Kidney epithelial cell (primary cell): ENCODE results near the gene KIAA1143. TPM values are rescaled to one million over a fixed set of nuclear protein-coding genes. Genes with fewer than 3 reads are reported as not detected.

Experiments used
- DNase-seq: peaks from one replicate; pipeline ENCODE4 v3.0.0-alpha.2; 2010; ENCODE audit warnings: low read depth
- H3K27me3 ChIP-seq: 2 replicates; pipeline ENCODE4 v1.6.0; 2011; ENCODE audit warnings: low read length; ENCODE audit not compliant: control insufficient read depth, insufficient read depth
- H3K36me3 ChIP-seq: 2 replicates; pipeline ENCODE4 v1.5.1; 2011; ENCODE audit warnings: low read length; ENCODE audit not compliant: control insufficient read depth, insufficient read depth
- H3K4me3 ChIP-seq: 2 replicates; pipeline ENCODE4 v1.5.1; 2011; ENCODE audit warnings: low read depth, mild to moderate bottlenecking, control low read depth, low read length
- CTCF ChIP-seq: IDR thresholded peaks from 2 replicates; pipeline ENCODE4 v1.5.1; 2011; ENCODE audit warnings: mild to moderate bottlenecking, moderate library complexity, low read length, control low read depth, inconsistent platforms; ENCODE audit not compliant: insufficient read depth, poor library complexity, severe bottlenecking
- total RNA-seq: library from RNA; depleted of rRNA; stranded (reverse); fragments of >200 nt; gene quantifications from 2 replicates; pipeline ENCODE4 v1.2.3, GENCODE V29; 2015

Gene KIAA1143
- total RNA-seq, 1 donor from 2014 or later: 20.6 TPM

GRCh38 chr3:44772099-44772442 is 10.7 kb upstream of the KIAA1143 start:
- H3K4me3 ChIP-seq: no peak overlapping the region
- H3K27me3 ChIP-seq: no peaks in the 10 kb centered on the region
- no peaks in the 10 kb centered on the region for H3K36me3 ChIP-seq
- no peak for DNase-seq
- TF ChIP-seq CTCF: no peak

GRCh38 chr3:44771424-44772098 is 10.1 kb upstream of the KIAA1143 start:
- H3K4me3 ChIP-seq: no peak overlapping the region
- H3K27me3 ChIP-seq: no peaks in the 10 kb centered on the region
- no peak for TF ChIP-seq CTCF
- no peak for DNase-seq
- no peaks in the 10 kb centered on the region for H3K36me3 ChIP-seq

GRCh38 chr3:44764248-44764647 is 2.8 kb upstream of the KIAA1143 start:
- no peaks in the 10 kb centered on the region for H3K27me3 ChIP-seq
- peaks cover 1% of the 10 kb centered on the region for H3K36me3 ChIP-seq

GRCh38 chr3:44762690-44763089 is 1.3 kb upstream of the KIAA1143 start:
- peaks cover 1% of the 10 kb centered on the region for H3K36me3 ChIP-seq
- no peak for TF ChIP-seq CTCF
- DNase-seq: no peak
- no peaks in the 10 kb centered on the region for H3K27me3 ChIP-seq
- H3K4me3 ChIP-seq: peak overlapping the region; percentile 93

More at GRCh38 chr3:44764248-44764647, 2.8 kb upstream of the KIAA1143 start:
- H3K4me3 ChIP-seq: no peak overlapping the region
- no peak for TF ChIP-seq CTCF
- DNase-seq: no peak

GRCh38 chr3:44762170-44762677 is 805 bp upstream of the KIAA1143 start:
- Histone ChIP-seq H3K36me3 (peaks cover 1% of the 10 kb centered on the region), H3K4me3 (peak overlapping the region; percentile 93), H3K27me3 (no peaks in the 10 kb centered on the region)
- no peak for DNase-seq
- no peak for TF ChIP-seq CTCF

GRCh38 chr3:44761101-44761423 is 357 bp downstream of the KIAA1143 start:
- Histone ChIP-seq H3K4me3 (peak overlapping the region; percentile 93), H3K27me3 (no peaks in the 10 kb centered on the region), H3K36me3 (no peaks in the 10 kb centered on the region)
- TF ChIP-seq CTCF: no peak
- DNase-seq: no peak
